ENCODE results near the gene RPL27.
A peak's percentile ranks its signal among the peaks of the same experiment; 100 is the strongest.

Gene RPL27

GRCh38 chr17:43011728-43012472 lies 13.7 kb downstream of the RPL27 start:
- H3K36me3 Mint-ChIP-seq (ENCODE audit: low read depth), result peaks cover 16% of the 10 kb centered on the region
- peaks cover 15% of the 10 kb centered on the region for H3K4me1 Mint-ChIP-seq (ENCODE audit: low read depth)
- H3K27ac Mint-ChIP-seq, result no peak overlapping the region
- H3K9me3 Mint-ChIP-seq, result no peaks in the 10 kb centered on the region
- H3K4me3 Mint-ChIP-seq, result no peak overlapping the region
- H3K27me3 Mint-ChIP-seq, result no peaks in the 10 kb centered on the region

- Mint-ChIP-seq H3K27ac (no peak overlapping the region), H3K4me1 (ENCODE audit: low read depth) (peaks cover 15% of the 10 kb centered on the region), H3K36me3 (ENCODE audit: low read depth) (peaks cover 16% of the 10 kb centered on the region), H3K9me3 (no peaks in the 10 kb centered on the region), H3K4me3 (no peak overlapping the region), H3K27me3 (no peaks in the 10 kb centered on the region)
These were observed 15.1 kb downstream of the RPL27 start for GRCh38 chr17:43013296-43013695.

GRCh38 chr17:43014020-43014648 lies 15.9 kb downstream of the RPL27 start:
- H3K4me1 Mint-ChIP-seq (ENCODE audit: low read depth), result peaks cover 17% of the 10 kb centered on the region
- no peaks in the 10 kb centered on the region for H3K9me3 Mint-ChIP-seq
- H3K27ac Mint-ChIP-seq, result no peak overlapping the region
- no peaks in the 10 kb centered on the region for H3K27me3 Mint-ChIP-seq
- peaks cover 16% of the 10 kb centered on the region for H3K36me3 Mint-ChIP-seq (ENCODE audit: low read depth)
- H3K4me3 Mint-ChIP-seq, result no peak overlapping the region

GRCh38 chr17:43014649-43015542 lies 16.7 kb downstream of the RPL27 start:
- Mint-ChIP-seq H3K36me3 (ENCODE audit: low read depth) (peaks cover 16% of the 10 kb centered on the region), H3K4me1 (ENCODE audit: low read depth) (peaks cover 24% of the 10 kb centered on the region), H3K9me3 (no peaks in the 10 kb centered on the region), H3K27ac (peak overlapping the region; percentile 40), H3K27me3 (no peaks in the 10 kb centered on the region), H3K4me3 (no peak overlapping the region)

- Mint-ChIP-seq H3K27ac (no peak overlapping the region), H3K4me3 (no peak overlapping the region), H3K4me1 (ENCODE audit: low read depth) (peaks cover 25% of the 10 kb centered on the region), H3K36me3 (ENCODE audit: low read depth) (peaks cover 10% of the 10 kb centered on the region), H3K9me3 (no peaks in the 10 kb centered on the region), H3K27me3 (no peaks in the 10 kb centered on the region)
These were observed 17.4 kb downstream of the RPL27 start for GRCh38 chr17:43015579-43015978.

GRCh38 chr17:43016216-43016615 lies 18.0 kb downstream of the RPL27 start:
- Mint-ChIP-seq H3K27me3 (no peaks in the 10 kb centered on the region), H3K4me3 (no peak overlapping the region), H3K36me3 (ENCODE audit: low read depth) (peaks cover 9% of the 10 kb centered on the region), H3K9me3 (no peaks in the 10 kb centered on the region), H3K27ac (no peak overlapping the region), H3K4me1 (ENCODE audit: low read depth) (peaks cover 24% of the 10 kb centered on the region)

- no peaks in the 10 kb centered on the region for H3K27me3 Mint-ChIP-seq
- peaks cover 28% of the 10 kb centered on the region for H3K4me1 Mint-ChIP-seq (ENCODE audit: low read depth)
- peak overlapping the region; percentile 19 for H3K27ac Mint-ChIP-seq
- peaks cover 8% of the 10 kb centered on the region for H3K36me3 Mint-ChIP-seq (ENCODE audit: low read depth)
- no peaks in the 10 kb centered on the region for H3K9me3 Mint-ChIP-seq
- H3K4me3 Mint-ChIP-seq, result no peak overlapping the region
These were observed 20.0 kb downstream of the RPL27 start for GRCh38 chr17:43018008-43018853.

- no peaks in the 10 kb centered on the region for H3K27me3 Mint-ChIP-seq
- H3K9me3 Mint-ChIP-seq, result no peaks in the 10 kb centered on the region
- H3K36me3 Mint-ChIP-seq (ENCODE audit: low read depth), result peaks cover 4% of the 10 kb centered on the region
- H3K4me3 Mint-ChIP-seq, result no peak overlapping the region
- H3K4me1 Mint-ChIP-seq (ENCODE audit: low read depth), result peaks cover 28% of the 10 kb centered on the region
- H3K27ac Mint-ChIP-seq, result no peak overlapping the region
These were observed 20.7 kb downstream of the RPL27 start for GRCh38 chr17:43018932-43019331.

GRCh38 chr17:43019418-43019817 lies 21.2 kb downstream of the RPL27 start:
- H3K9me3 Mint-ChIP-seq, result no peaks in the 10 kb centered on the region
- H3K27ac Mint-ChIP-seq, result no peak overlapping the region
- H3K36me3 Mint-ChIP-seq (ENCODE audit: low read depth), result peaks cover 2% of the 10 kb centered on the region
- no peak overlapping the region for H3K4me3 Mint-ChIP-seq
- H3K27me3 Mint-ChIP-seq, result no peaks in the 10 kb centered on the region
- H3K4me1 Mint-ChIP-seq (ENCODE audit: low read depth), result peaks cover 31% of the 10 kb centered on the region

GRCh38 chr17:43020030-43020621 lies 21.9 kb downstream of the RPL27 start:
- Mint-ChIP-seq H3K27ac (no peak overlapping the region), H3K36me3 (ENCODE audit: low read depth) (no peaks in the 10 kb centered on the region), H3K9me3 (no peaks in the 10 kb centered on the region), H3K27me3 (no peaks in the 10 kb centered on the region), H3K4me3 (peak overlapping the region; percentile 84), H3K4me1 (ENCODE audit: low read depth) (peaks cover 37% of the 10 kb centered on the region)

- Mint-ChIP-seq H3K36me3 (ENCODE audit: low read depth) (no peaks in the 10 kb centered on the region), H3K4me3 (peak overlapping the region; percentile 84), H3K9me3 (no peaks in the 10 kb centered on the region), H3K27me3 (no peaks in the 10 kb centered on the region), H3K27ac (peak overlapping the region; percentile 45), H3K4me1 (ENCODE audit: low read depth) (peaks cover 37% of the 10 kb centered on the region)
These were observed 22.8 kb downstream of the RPL27 start for GRCh38 chr17:43020789-43021740.

GRCh38 chr17:43021741-43022512 lies 23.7 kb downstream of the RPL27 start, which contains the start of gene VAT1:
TSS of gene VAT1 (minus strand) at chr17:43022385. CDS start at chr17:43022322, 63 bp downstream.
- H3K27me3 Mint-ChIP-seq, result no peaks in the 10 kb centered on the region
- peak within 1 kb of the TSS; percentile 45 for H3K27ac Mint-ChIP-seq
- H3K4me3 Mint-ChIP-seq, result peak within 1 kb of the TSS; percentile 84
- H3K4me1 Mint-ChIP-seq (ENCODE audit: low read depth), result peaks cover 37% of the 10 kb centered on the region
- no peaks in the 10 kb centered on the region for H3K9me3 Mint-ChIP-seq
- no peaks in the 10 kb centered on the region for H3K36me3 Mint-ChIP-seq (ENCODE audit: low read depth)

Data from stimulated activated naive CD8-positive, alpha-beta T cell treated with anti-CD3 and anti-CD28 coated beads, Interleukin-15, Interleukin-2, amounts not matched to agents 100 ng/mL and 50 ng/mL, for 24 hours (primary cell).